BE2C (cell line): ENCODE data around the gene FIBCD1.

Source experiments
- DNase-seq: peaks from one replicate; pipeline ENCODE4 v3.0.0-alpha.2; 2020
- H3K27me3 ChIP-seq: fragments of 250-450 bp; sonication (Bioruptor Pico); 2 replicates; pipeline ENCODE4 v1.5.1; 2020; ENCODE audit warnings: mild to moderate bottlenecking
- H3K36me3 ChIP-seq: fragments of 250-450 bp; sonication (Bioruptor Pico); 2 replicates; pipeline ENCODE4 v1.5.1; 2020; ENCODE audit warnings: mild to moderate bottlenecking
- H3K4me1 ChIP-seq: fragments of 250-450 bp; sonication (Bioruptor Pico); 2 replicates; pipeline ENCODE4 v1.5.1; 2020
- H3K4me3 ChIP-seq: 2 replicates; pipeline ENCODE4 v1.5.1; 2011; ENCODE audit warnings: low read depth, low read length
- H3K9me3 ChIP-seq: fragments of 250-450 bp; sonication (Bioruptor Pico); 2 replicates; pipeline ENCODE4 v1.5.1; 2020
- CTCF ChIP-seq: IDR thresholded peaks from 2 replicates; pipeline ENCODE4 v1.5.1; 2012; ENCODE audit warnings: mild to moderate bottlenecking, low read depth, low read length

FIBCD1 gene

GRCh38 chr9:130873966-130874365, 65.1 kb downstream of the FIBCD1 start:
- no peak for TF ChIP-seq CTCF
- Histone ChIP-seq H3K27me3 (no peaks in the 10 kb centered on the region), H3K9me3 (no peaks in the 10 kb centered on the region), H3K4me3 (no peak overlapping the region), H3K36me3 (peaks cover 59% of the 10 kb centered on the region), H3K4me1 (peaks cover 8% of the 10 kb centered on the region)
- DNase-seq: no peak

GRCh38 chr9:130872912-130873503, 66.0 kb downstream of the FIBCD1 start:
- Histone ChIP-seq H3K36me3 (peaks cover 50% of the 10 kb centered on the region), H3K9me3 (no peaks in the 10 kb centered on the region), H3K4me3 (no peak overlapping the region), H3K4me1 (peaks cover 8% of the 10 kb centered on the region), H3K27me3 (no peaks in the 10 kb centered on the region)
- TF ChIP-seq CTCF: no peak
- DNase-seq: no peak

- Histone ChIP-seq H3K4me1 (peaks cover 8% of the 10 kb centered on the region), H3K9me3 (no peaks in the 10 kb centered on the region), H3K36me3 (peaks cover 49% of the 10 kb centered on the region), H3K4me3 (no peak overlapping the region), H3K27me3 (no peaks in the 10 kb centered on the region)
- DNase-seq: no peak
- TF ChIP-seq CTCF: no peak
These were observed 66.5 kb downstream of the FIBCD1 start for GRCh38 chr9:130872508-130872907.

DNA sequence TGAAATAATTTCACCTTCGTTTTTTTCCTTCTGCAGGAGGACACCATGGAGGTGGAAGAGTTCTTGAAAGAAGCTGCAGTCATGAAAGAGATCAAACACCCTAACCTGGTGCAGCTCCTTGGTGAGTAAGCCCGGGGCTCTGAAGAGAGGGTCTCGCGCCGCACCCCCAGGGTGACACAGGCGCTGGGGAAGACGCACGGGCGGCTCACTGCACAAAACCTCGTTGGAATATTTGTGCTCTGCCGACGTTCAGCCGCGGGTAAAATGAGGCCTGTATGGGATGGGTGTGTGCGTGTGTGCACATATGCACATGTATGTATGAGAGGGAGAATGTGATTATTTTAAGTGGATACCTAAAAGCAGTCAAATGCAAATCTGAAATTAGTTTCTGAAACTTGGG, 67.0 kb downstream of the FIBCD1 start:
- Histone ChIP-seq H3K4me1 (peaks cover 8% of the 10 kb centered on the region), H3K27me3 (no peaks in the 10 kb centered on the region), H3K9me3 (no peaks in the 10 kb centered on the region), H3K36me3 (peaks cover 46% of the 10 kb centered on the region), H3K4me3 (no peak overlapping the region)
- no peak for TF ChIP-seq CTCF
- DNase-seq: no peak

GRCh38 chr9:130871395-130872062, 67.5 kb downstream of the FIBCD1 start:
- peaks cover 45% of the 10 kb centered on the region for H3K36me3 ChIP-seq
- H3K9me3 ChIP-seq: no peaks in the 10 kb centered on the region
- H3K27me3 ChIP-seq: no peaks in the 10 kb centered on the region
- no peak overlapping the region for H3K4me3 ChIP-seq
- no peak for DNase-seq
- TF ChIP-seq CTCF: no peak
- H3K4me1 ChIP-seq: peaks cover 8% of the 10 kb centered on the region
